HUES48 (cell line): ENCODE results near the gene APOOL.
"Not testable (repeated sequence)": the region's sequence is repeated elsewhere in the genome, so short reads cannot be mapped to it uniquely, and the experiment has no call there.

Experiments
- H3K27ac ChIP-seq: one replicate; pipeline ENCODE4 v1.7.0; 2013; ENCODE audit warnings: low read depth, low read length, inconsistent platforms
- H3K27me3 ChIP-seq: 2 replicates; pipeline ENCODE4 v1.6.1; 2013; ENCODE audit warnings: mild to moderate bottlenecking, low read length; ENCODE audit not compliant: control insufficient read depth, insufficient read depth
- H3K36me3 ChIP-seq: 2 replicates; pipeline ENCODE4 v1.6.1; 2013; ENCODE audit warnings: low read length; ENCODE audit not compliant: control insufficient read depth, insufficient read depth
- H3K4me1 ChIP-seq: 2 replicates; pipeline ENCODE4 v1.6.1; 2013; ENCODE audit warnings: mild to moderate bottlenecking, low read length; ENCODE audit not compliant: control insufficient read depth, insufficient read depth
- H3K4me3 ChIP-seq: 2 replicates; pipeline ENCODE4 v1.5.1; 2013; ENCODE audit warnings: mild to moderate bottlenecking, low read depth, low read length
- H3K9ac ChIP-seq: 2 replicates; pipeline ENCODE4 v1.6.1; 2013; ENCODE audit warnings: mild to moderate bottlenecking, low read depth, low read length, moderate library complexity
- H3K9me3 ChIP-seq: 2 replicates; pipeline ENCODE4 v1.6.1; 2013; ENCODE audit warnings: low read length; ENCODE audit not compliant: control insufficient read depth, insufficient read depth

APOOL gene

DNA sequence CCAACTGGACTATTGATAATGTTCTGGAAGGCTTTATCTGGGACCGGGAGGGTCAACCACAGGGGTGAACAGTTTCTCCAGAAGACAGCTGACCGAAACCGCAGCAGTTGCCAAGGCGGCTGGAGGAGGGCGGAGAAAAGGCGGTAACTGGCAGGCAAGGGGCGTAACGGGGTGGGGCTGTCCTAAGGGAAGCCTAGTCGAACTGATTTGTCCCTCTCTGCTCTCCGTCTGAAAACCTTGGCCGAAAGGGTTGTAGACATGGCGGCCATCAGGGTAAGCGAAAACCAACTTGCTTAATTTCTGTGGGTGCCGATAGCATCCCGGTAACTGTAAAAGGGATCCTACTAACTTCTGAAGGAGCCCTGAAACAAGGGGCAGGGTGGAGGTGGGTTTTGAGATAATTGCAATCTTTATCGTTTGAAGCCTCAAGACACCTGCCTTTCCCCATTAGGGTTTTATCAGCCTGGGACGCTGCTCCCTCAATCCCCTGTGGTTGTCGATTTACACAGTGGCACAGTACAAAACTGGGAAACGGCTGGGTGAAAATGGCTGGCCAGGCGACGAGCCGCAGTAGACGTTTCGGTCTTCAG is at the start of gene APOOL:
Gene APOOL, plus strand, starts transcription at position 223 of the 590 bp plus-strand sequence. Its CDS starts 36 bp downstream, at position 259.
- H3K9ac ChIP-seq: peak within 1 kb of the TSS; percentile 80
- peaks cover 6% of the 10 kb centered on the region for H3K9me3 ChIP-seq
- H3K4me3 ChIP-seq: peak within 1 kb of the TSS; percentile 85
- no peaks in the 10 kb centered on the region for H3K36me3 ChIP-seq
- no peak within 1 kb of the TSS for H3K27ac ChIP-seq
- no peaks in the 10 kb centered on the region for H3K4me1 ChIP-seq
- H3K27me3 ChIP-seq: no peaks in the 10 kb centered on the region

- H3K9ac ChIP-seq: peak overlapping the region; percentile 35; the same call in 1 of the 2 replicates
- H3K4me3 ChIP-seq: no peak overlapping the region
- H3K27ac ChIP-seq: peak overlapping the region; percentile 31
These were observed 47.4 kb upstream of the APOOL start for GRCh38 chrX:84956304-84956703.

GRCh38 chrX:84974803-84975202 is 28.9 kb upstream of the APOOL start:
- Histone ChIP-seq H3K4me1 (no peaks in the 10 kb centered on the region), H3K36me3 (no peaks in the 10 kb centered on the region), H3K9ac (no peak overlapping the region), H3K4me3 (no peak overlapping the region), H3K27me3 (no peaks in the 10 kb centered on the region), H3K27ac (no peak overlapping the region), H3K9me3 (peaks cover 45% of the 10 kb centered on the region)

More at GRCh38 chrX:84956304-84956703, 47.4 kb upstream of the APOOL start:
- H3K27me3 ChIP-seq: no peaks in the 10 kb centered on the region
- peaks cover 6% of the 10 kb centered on the region; the same call in 1 of the 2 replicates for H3K9me3 ChIP-seq
- peaks cover 13% of the 10 kb centered on the region; the same call in 1 of the 2 replicates for H3K4me1 ChIP-seq
- H3K36me3 ChIP-seq: no peaks in the 10 kb centered on the region

- H3K27me3 ChIP-seq, H3K4me3 ChIP-seq, H3K36me3 ChIP-seq, H3K27ac ChIP-seq, H3K9ac ChIP-seq, H3K4me1 ChIP-seq: not testable (repeated sequence)
- peaks cover 23% of the 10 kb centered on the region for H3K9me3 ChIP-seq
These were observed 11.9 kb upstream of the APOOL start for GRCh38 chrX:84991739-84992138.

DNA sequence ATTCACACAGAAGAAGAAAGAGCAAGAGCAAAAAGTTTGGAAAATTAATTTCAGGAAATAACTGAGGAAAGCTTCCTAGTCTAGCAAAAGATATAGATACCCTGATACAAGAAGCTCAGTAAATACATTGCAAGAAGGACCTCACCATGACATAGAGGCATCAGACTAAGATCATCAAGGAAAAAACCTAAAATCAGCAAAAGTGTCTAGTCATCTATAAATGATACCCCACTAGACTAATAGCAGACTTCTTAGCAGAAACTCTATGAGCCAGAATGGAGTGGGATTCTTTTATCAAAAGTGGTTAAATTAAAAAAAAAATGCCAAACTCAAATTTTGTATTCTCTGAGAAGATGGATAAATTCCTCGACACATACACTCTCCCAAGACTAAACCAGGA is 10.5 kb upstream of the APOOL start:
- Histone ChIP-seq H3K9me3 (peaks cover 23% of the 10 kb centered on the region), H3K4me1 (no peaks in the 10 kb centered on the region), H3K36me3 (no peaks in the 10 kb centered on the region), H3K27me3 (no peaks in the 10 kb centered on the region), H3K9ac (no peak overlapping the region), H3K27ac (no peak overlapping the region), H3K4me3 (no peak overlapping the region)

GRCh38 chrX:85001344-85001743 is 2.3 kb upstream of the APOOL start:
- no peak overlapping the region for H3K4me3 ChIP-seq
- no peaks in the 10 kb centered on the region for H3K36me3 ChIP-seq
- no peaks in the 10 kb centered on the region for H3K4me1 ChIP-seq
- no peak overlapping the region for H3K9ac ChIP-seq
- H3K27me3 ChIP-seq: no peaks in the 10 kb centered on the region
- H3K9me3 ChIP-seq: peaks cover 6% of the 10 kb centered on the region
- no peak overlapping the region for H3K27ac ChIP-seq

- peaks cover 6% of the 10 kb centered on the region for H3K9me3 ChIP-seq
- H3K27ac ChIP-seq: no peak overlapping the region
- no peaks in the 10 kb centered on the region for H3K4me1 ChIP-seq
- H3K9ac ChIP-seq: peak overlapping the region; percentile 80
- H3K27me3 ChIP-seq: no peaks in the 10 kb centered on the region
- H3K4me3 ChIP-seq: peak overlapping the region; percentile 85
- H3K36me3 ChIP-seq: no peaks in the 10 kb centered on the region
These were observed 578 bp downstream of the APOOL start for GRCh38 chrX:85004255-85004654.

GRCh38 chrX:85012098-85012497 is 8.4 kb downstream of the APOOL start:
- H3K4me1 ChIP-seq: no peaks in the 10 kb centered on the region
- no peaks in the 10 kb centered on the region for H3K36me3 ChIP-seq
- H3K4me3 ChIP-seq: no peak overlapping the region
- no peak overlapping the region for H3K9ac ChIP-seq
- no peaks in the 10 kb centered on the region for H3K27me3 ChIP-seq
- H3K27ac ChIP-seq: no peak overlapping the region
- peaks cover 18% of the 10 kb centered on the region for H3K9me3 ChIP-seq

DNA sequence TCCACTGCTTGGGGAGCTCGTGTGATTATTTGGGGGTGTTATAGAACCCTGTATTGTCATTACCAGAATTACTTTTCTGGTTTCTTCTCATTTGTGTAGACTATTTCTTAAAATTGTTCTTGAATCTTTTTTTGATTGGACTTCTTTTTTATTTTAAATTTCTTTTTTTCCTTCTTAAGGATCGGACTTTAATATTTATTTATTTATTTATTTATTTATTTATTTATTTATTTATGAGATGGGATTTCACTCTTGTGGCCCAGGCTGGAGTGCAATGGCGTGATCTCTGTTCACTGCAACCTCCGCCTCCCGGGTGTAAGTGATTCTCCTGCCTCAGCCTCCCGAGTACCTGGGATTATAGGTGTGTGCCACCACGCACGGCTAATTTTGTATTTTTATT is 11.7 kb downstream of the APOOL start:
- H3K9me3 ChIP-seq: peaks cover 21% of the 10 kb centered on the region
- not testable (repeated sequence) for H3K4me1 ChIP-seq, H3K4me3 ChIP-seq, H3K9ac ChIP-seq, H3K27ac ChIP-seq, H3K27me3 ChIP-seq, H3K36me3 ChIP-seq

DNA sequence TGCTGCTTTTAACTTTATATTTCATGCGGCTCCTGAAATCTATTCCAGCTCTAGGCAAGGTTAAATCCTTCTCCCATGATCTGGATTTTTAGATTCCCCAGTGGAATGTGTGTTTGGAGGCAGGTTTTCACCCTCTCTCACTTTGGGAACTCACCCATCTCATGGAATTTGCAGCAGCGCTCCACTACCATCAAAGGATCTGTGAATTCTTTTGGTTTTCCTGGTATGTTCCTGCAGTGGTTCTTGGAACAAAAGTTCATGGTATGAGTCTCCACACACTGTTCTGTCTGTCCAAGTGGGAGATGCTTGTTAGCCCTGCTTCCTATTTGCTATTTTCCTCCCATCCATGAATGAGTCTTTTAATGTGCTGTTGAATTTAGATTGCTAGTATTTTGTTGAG is 14.0 kb downstream of the APOOL start:
- H3K4me1 ChIP-seq: no peaks in the 10 kb centered on the region
- H3K9me3 ChIP-seq: peaks cover 19% of the 10 kb centered on the region
- H3K27me3 ChIP-seq: no peaks in the 10 kb centered on the region
- no peak overlapping the region for H3K4me3 ChIP-seq
- H3K36me3 ChIP-seq: no peaks in the 10 kb centered on the region
- no peak overlapping the region for H3K9ac ChIP-seq
- no peak overlapping the region for H3K27ac ChIP-seq

DNA sequence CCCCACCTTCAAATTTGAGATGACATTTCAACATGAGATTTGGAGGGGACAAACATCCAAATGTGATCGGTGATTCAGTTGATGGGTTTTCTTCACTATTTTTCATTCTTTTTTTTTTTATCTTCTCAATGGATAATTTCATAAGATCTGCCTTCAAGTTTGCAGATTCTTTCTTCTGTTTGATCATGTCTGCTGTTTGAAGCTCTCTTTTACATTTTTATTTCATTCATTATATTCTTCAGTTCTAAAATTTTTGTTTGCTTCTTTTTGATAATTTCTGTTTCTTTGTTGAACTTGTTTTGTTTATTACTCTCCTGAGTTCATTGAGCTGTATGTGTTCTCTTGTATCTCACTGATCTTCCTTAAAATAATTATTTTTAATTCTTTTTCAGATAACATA is 14.8 kb downstream of the APOOL start:
- Histone ChIP-seq H3K9me3 (peaks cover 19% of the 10 kb centered on the region), H3K27me3 (no peaks in the 10 kb centered on the region), H3K9ac (no peak overlapping the region)

More for the DNA sequence above, 14.8 kb downstream of the APOOL start:
- Histone ChIP-seq H3K27ac (no peak overlapping the region), H3K36me3 (no peaks in the 10 kb centered on the region), H3K4me3 (no peak overlapping the region), H3K4me1 (no peaks in the 10 kb centered on the region)
